ENCODE data around the gene ADAR. TPM values are rescaled to one million over a fixed set of nuclear protein-coding genes. Genes with fewer than 3 reads are reported as not detected.

ADAR gene
- total and polyA plus RNA-seq, 3 experiments from 2014 or later = 157 to 223 (median 223) TPM

DNA sequence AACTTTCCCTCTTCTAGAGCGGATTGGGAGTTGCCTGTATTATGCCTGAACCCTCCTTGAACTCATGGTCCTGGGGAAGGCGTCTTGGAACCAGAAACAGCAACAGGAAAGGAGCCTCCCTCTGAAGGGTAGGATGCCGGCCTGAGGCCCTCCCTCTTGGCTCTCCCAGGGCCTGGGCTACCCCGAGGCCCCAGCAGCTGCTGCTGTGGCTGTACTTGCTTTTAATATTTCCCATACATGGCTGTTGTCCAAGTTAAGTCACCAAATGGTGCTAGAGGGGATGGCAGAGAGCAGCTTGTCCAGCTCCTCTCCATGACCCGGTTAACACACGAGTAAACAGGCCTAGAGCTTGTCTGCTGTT lies 29.9 kb downstream of the ADAR start:
- DNase-seq = no peak
- ChIA-PET CTCF (interaction anchor here (1.5 to 2.6 kb wide), 2 partner anchors 13 to 18 kb away, joined by 3 to 9 read pairs; no protein-coding TSS in a partner anchor), POLR2A (interaction anchor here (0.5 kb wide), 1 partner anchor 257 kb away, joined by 6 read pairs; the partner anchor contains the start of gene AQP10)
- no peaks in the 10 kb centered on the region for H3K4me1 ChIP-seq (ENCODE audit: insufficient read depth, low read length)
- H3K4me3 Mint-ChIP-seq = no peak overlapping the region
- H3K36me3 Mint-ChIP-seq = peaks cover 0 to 49% (median 8%) of the 10 kb centered on the region in 3 donors
- H3K27ac ChIP-seq (ENCODE audit: low read depth, low read length) = no peak overlapping the region
- peaks cover 29% of the 10 kb centered on the region for H3K36me3 ChIP-seq (ENCODE audit: insufficient read depth, low read length)
- H3K9me3 ChIP-seq (ENCODE audit: low read length) = no peaks in the 10 kb centered on the region
- no peak overlapping the region for H3K4me3 ChIP-seq (ENCODE audit: low read length)
- no peaks in the 10 kb centered on the region for H3K27me3 ChIP-seq (ENCODE audit: insufficient read depth, low read length, poor library complexity, severe bottlenecking)
- H3K27ac Mint-ChIP-seq = peak overlapping the region in 2 of 8 donors; percentile 50 to 81
- peaks cover 3 to 4% of the 10 kb centered on the region in 2 donors for H3K27me3 Mint-ChIP-seq
- peaks cover 0 to 5% (median 1%) of the 10 kb centered on the region in 3 donors for H3K4me1 Mint-ChIP-seq
- H3K9me3 Mint-ChIP-seq = no peaks in the 10 kb centered on the region

DNA sequence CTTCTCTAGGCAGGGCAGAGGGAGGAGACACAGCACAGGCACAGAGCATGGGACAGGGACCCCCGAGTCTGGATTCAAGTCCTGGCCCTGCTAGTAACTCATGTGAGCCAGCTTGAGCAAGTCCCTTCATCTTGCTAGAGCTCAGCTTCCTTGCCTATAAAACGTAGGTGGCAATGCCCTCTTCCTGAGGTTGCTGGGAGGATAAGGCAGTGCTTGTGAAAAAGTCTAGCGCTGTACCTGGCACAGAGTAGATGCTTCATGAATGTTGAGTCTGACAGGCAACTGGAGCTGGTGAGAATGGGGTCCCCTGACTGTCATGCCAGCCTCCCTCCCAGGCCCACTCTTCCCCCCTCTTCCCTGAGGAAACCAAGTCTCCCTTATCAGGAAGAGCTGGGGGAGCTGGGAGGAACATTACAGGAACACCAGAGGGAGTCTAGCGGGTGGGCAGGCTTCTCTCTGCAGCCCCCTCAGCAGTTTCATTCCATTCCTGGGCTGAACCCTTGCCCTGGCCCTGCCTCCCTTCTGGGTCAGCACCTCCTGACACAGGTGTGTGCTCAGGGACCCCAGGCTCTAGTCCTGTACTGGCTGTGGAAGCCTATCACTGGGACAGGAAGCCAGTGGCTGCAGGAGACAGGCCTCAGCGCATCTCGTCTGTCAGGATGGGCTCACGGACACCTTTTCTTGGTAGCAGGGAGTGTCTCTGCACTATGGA lies 30.5 kb downstream of the ADAR start:
- Histone ChIP-seq H3K36me3 (ENCODE audit: insufficient read depth, low read length) (peaks cover 23% of the 10 kb centered on the region), H3K4me1 (ENCODE audit: insufficient read depth, low read length) (no peaks in the 10 kb centered on the region), H3K27me3 (ENCODE audit: insufficient read depth, low read length, poor library complexity, severe bottlenecking) (no peaks in the 10 kb centered on the region), H3K9me3 (ENCODE audit: low read length) (no peaks in the 10 kb centered on the region), H3K27ac (ENCODE audit: low read depth, low read length) (no peak overlapping the region), H3K4me3 (ENCODE audit: low read length) (no peak overlapping the region)
- Mint-ChIP-seq H3K9me3 (no peaks in the 10 kb centered on the region), H3K4me3 (no peak overlapping the region), H3K4me1 (peaks cover 0 to 5% (median 1%) of the 10 kb centered on the region in 3 donors), H3K27ac (peak overlapping the region in 1 of 8 donors; percentile 81), H3K27me3 (peaks cover 3 to 4% of the 10 kb centered on the region in 2 donors), H3K36me3 (peaks cover 0 to 44% (median 8%) of the 10 kb centered on the region in 3 donors)
- ChIA-PET CTCF (interaction anchor here (1.5 kb wide), 1 partner anchor 14 kb away, joined by 3 read pairs; no protein-coding TSS in a partner anchor), POLR2A (interaction anchor here (0.5 to 1.1 kb wide), 2 partner anchors 49 to 257 kb away, joined by 4 to 6 read pairs; partner anchors contain the start of gene AQP10)
- DNase-seq = no peak

DNA sequence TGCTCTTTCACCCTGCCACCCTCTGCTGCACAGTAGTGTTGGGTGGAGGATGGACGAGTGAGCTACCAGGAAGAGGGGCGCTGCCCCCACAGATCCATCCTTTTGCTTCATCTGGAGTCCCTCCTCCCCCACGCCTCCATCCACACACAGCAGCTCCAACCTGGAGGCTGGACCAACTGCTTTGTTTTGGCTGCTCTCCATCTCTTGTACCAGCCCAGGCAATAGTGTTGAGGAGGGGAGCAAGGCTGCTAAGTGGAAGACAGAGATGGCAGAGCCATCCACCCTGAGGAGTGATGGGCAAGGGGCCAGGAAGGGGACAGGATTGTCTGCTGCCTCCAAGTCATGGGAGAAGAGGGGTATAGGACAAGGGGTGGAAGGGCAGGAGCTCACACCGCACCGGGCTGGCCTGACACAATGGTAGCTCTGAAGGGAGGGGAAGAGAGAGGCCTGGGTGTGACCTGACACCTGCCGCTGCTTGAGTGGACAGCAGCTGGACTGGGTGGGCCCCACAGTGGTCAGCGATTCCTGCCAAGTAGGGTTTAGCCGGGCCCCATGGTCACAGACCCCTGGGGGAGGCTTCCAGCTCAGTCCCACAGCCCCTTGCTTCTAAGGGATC lies 31.9 kb downstream of the ADAR start:
- Mint-ChIP-seq H3K27ac (peak overlapping the region in 1 of 8 donors; percentile 72), H3K9me3 (peaks cover 0 to 2% (median 0%) of the 10 kb centered on the region in 5 donors), H3K27me3 (peaks cover 6 to 9% of the 10 kb centered on the region in 2 donors), H3K4me1 (peaks cover 0 to 5% (median 1%) of the 10 kb centered on the region in 3 donors), H3K36me3 (peaks cover 0 to 30% (median 6%) of the 10 kb centered on the region in 3 donors), H3K4me3 (no peak overlapping the region)
- Histone ChIP-seq H3K36me3 (ENCODE audit: insufficient read depth, low read length) (peaks cover 15% of the 10 kb centered on the region), H3K4me1 (ENCODE audit: insufficient read depth, low read length) (no peaks in the 10 kb centered on the region), H3K27me3 (ENCODE audit: insufficient read depth, low read length, poor library complexity, severe bottlenecking) (no peaks in the 10 kb centered on the region), H3K27ac (ENCODE audit: low read depth, low read length) (no peak overlapping the region), H3K4me3 (ENCODE audit: low read length) (no peak overlapping the region), H3K9me3 (ENCODE audit: low read length) (no peaks in the 10 kb centered on the region)
- ChIA-PET POLR2A (no interaction called here), CTCF (no interaction called here)
- DNase-seq = no peak

DNA sequence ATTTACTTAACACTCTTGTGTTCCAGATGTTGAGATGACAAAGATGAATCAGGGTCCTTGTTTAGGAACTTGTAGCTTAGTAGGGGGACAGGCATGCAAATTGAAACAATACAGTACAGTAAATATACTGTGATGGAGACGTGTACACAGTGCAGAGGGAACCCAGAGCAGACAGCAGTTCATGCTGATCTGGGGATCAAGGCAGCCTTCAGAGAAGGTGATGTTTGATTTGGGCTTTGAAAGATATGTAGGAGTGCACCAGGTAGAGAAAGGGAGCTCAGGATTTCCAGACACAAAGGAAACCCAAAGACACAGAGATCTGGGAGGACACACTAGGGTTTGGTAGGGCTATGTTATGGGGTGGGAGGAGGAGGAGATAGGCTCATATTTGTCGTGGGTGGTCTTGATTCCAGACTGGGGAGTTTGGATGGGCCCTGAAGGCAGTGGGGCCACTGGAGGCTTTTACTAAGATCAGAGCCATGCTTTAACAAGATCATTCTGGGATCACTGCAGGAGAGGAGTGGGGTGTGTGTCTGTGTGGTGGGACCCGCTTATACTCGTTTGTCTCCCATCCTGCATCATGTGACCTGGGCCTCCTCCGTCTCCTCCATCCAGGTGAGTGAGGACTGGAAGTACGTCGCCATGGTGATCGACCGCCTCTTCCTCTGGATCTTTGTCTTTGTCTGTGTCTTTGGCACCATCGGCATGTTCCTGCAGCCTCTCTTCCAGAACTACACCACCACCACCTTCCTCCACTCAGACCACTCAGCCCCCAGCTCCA lies 32.6 kb downstream of the ADAR start:
- Histone ChIP-seq H3K9me3 (ENCODE audit: low read length) (no peaks in the 10 kb centered on the region), H3K4me1 (ENCODE audit: insufficient read depth, low read length) (no peaks in the 10 kb centered on the region), H3K27ac (ENCODE audit: low read depth, low read length) (no peak overlapping the region), H3K4me3 (ENCODE audit: low read length) (no peak overlapping the region), H3K36me3 (ENCODE audit: insufficient read depth, low read length) (peaks cover 9% of the 10 kb centered on the region), H3K27me3 (ENCODE audit: insufficient read depth, low read length, poor library complexity, severe bottlenecking) (no peaks in the 10 kb centered on the region)
- Mint-ChIP-seq H3K36me3 (peaks cover 0 to 23% (median 4%) of the 10 kb centered on the region in 3 donors), H3K27ac (no peak overlapping the region), H3K4me3 (no peak overlapping the region), H3K9me3 (peaks cover 0 to 2% (median 0%) of the 10 kb centered on the region in 5 donors), H3K27me3 (peaks cover 6 to 11% of the 10 kb centered on the region in 2 donors), H3K4me1 (peaks cover 0 to 5% (median 1%) of the 10 kb centered on the region in 3 donors)
- ChIA-PET POLR2A (no interaction called here), CTCF (interaction anchor here (1.1 to 1.4 kb wide), 2 partner anchors 15 to 16 kb away, joined by 3 read pairs; no protein-coding TSS in a partner anchor)
- DNase-seq = no peak

DNA sequence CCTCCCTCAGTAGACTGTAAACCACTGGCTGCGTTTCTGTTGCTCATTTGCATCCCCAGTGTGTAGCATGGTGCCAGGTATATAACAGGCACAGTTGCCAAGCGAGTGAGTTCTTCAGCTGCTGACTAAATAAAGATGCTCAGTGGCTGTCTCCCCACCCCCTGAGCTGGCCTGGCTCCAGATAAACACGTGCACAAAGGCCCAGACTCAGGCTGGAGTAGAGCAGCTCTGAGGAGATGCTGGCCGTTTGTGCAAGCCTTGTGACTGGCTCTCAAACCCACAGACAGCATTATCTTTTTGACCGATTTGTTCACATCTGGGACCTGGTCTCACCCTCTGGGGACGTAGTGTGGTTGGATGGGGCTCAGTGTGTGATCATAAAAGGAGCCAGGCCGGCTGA lies 33.3 kb downstream of the ADAR start:
- POLR2A ChIA-PET = no interaction called here
- no peaks in the 10 kb centered on the region for H3K4me1 ChIP-seq (ENCODE audit: insufficient read depth, low read length)
- H3K27ac ChIP-seq (ENCODE audit: low read depth, low read length) = no peak overlapping the region
- H3K27ac Mint-ChIP-seq = peak overlapping the region in 1 of 8 donors; percentile 14
- DNase-seq = no peak
- no peaks in the 10 kb centered on the region for H3K27me3 ChIP-seq (ENCODE audit: insufficient read depth, low read length, poor library complexity, severe bottlenecking)
- H3K9me3 ChIP-seq (ENCODE audit: low read length) = no peaks in the 10 kb centered on the region
- peaks cover 0 to 17% (median 4%) of the 10 kb centered on the region in 3 donors for H3K36me3 Mint-ChIP-seq
- H3K9me3 Mint-ChIP-seq = peaks cover 0 to 2% (median 0%) of the 10 kb centered on the region in 5 donors
- CTCF ChIA-PET = interaction anchor here (1.1 to 1.4 kb wide), 2 partner anchors 14 to 15 kb away, joined by 3 read pairs; no protein-coding TSS in a partner anchor
- H3K4me1 Mint-ChIP-seq = peaks cover 0 to 5% (median 1%) of the 10 kb centered on the region in 3 donors
- H3K4me3 Mint-ChIP-seq = no peak overlapping the region
- H3K36me3 ChIP-seq (ENCODE audit: insufficient read depth, low read length) = peaks cover 4% of the 10 kb centered on the region
- H3K27me3 Mint-ChIP-seq = peaks cover 6 to 15% of the 10 kb centered on the region in 2 donors
- H3K4me3 ChIP-seq (ENCODE audit: low read length) = no peak overlapping the region

DNA sequence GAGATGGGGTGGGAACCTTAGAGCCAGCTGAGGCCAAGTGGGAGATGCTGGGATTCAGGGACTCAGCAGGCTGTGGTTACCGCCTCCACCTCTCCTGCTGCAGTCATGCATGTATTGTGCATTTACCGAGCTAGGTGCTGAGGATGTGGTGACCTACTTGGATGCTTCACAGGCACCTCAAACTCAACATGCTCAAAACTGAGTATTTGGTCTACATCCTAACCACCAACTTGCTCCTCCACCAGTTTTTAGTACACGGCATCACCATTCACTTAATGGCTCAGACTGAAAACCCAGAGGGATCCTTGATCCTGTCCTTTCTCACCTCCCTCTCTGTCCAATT lies 34.8 kb downstream of the ADAR start:
- no peaks in the 10 kb centered on the region for H3K4me1 ChIP-seq (ENCODE audit: insufficient read depth, low read length)
- POLR2A ChIA-PET = no interaction called here
- H3K27me3 Mint-ChIP-seq = peaks cover 8 to 21% of the 10 kb centered on the region in 2 donors
- no peak for DNase-seq
- CTCF ChIA-PET = interaction anchor here (0.7 kb wide), 1 partner anchor 9 kb away, joined by 3 read pairs; no protein-coding TSS in a partner anchor
- no peaks in the 10 kb centered on the region for H3K36me3 ChIP-seq (ENCODE audit: insufficient read depth, low read length)
- H3K9me3 ChIP-seq (ENCODE audit: low read length) = no peaks in the 10 kb centered on the region
- H3K4me3 ChIP-seq (ENCODE audit: low read length) = no peak overlapping the region
- H3K36me3 Mint-ChIP-seq = peaks cover 0 to 2% (median 0%) of the 10 kb centered on the region in 3 donors
- peaks cover 0 to 2% (median 0%) of the 10 kb centered on the region in 5 donors for H3K9me3 Mint-ChIP-seq
- H3K4me1 Mint-ChIP-seq = peaks cover 0 to 1% (median under 1%) of the 10 kb centered on the region in 3 donors
- peaks cover 9% of the 10 kb centered on the region for H3K27me3 ChIP-seq (ENCODE audit: insufficient read depth, low read length, poor library complexity, severe bottlenecking)
- H3K4me3 Mint-ChIP-seq = no peak overlapping the region
- no peak overlapping the region for H3K27ac Mint-ChIP-seq
- no peak overlapping the region for H3K27ac ChIP-seq (ENCODE audit: low read depth, low read length)

DNA sequence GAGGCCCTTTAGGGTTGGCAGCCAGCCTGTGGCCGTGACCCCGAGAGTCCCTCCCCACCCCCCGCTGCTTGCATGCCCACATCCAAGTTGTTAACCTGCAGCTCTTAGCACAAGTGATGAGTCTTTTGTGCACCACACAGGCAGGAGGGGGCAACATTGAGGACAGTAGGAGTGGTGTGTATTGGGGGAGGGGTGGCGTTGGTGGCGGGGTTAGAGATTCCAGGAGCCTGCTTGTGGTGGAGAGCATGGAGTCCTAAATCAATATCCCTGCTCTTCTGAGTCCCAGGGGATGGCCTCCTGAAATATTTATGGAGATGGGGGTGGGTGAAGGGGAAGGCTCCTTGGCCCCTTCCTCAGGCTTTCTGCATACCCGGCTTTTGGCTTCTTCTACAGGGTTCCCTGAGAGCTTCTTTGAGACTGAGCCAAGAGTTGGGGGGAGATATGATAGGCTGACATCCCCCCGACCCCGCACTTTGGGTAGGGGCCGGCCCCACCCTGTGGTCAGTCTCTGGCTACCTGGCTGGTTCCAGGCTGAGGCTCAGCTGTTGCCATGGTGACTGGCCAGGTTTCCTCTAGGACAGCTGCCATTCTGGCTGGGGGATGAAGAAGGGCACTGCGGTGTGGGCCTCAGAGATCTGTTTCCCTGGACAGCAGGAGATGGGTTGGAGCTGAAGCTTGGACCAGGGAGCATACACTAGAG lies 35.4 kb downstream of the ADAR start:
- H3K27ac ChIP-seq (ENCODE audit: low read depth, low read length) = no peak overlapping the region
- POLR2A ChIA-PET = no interaction called here
- peaks cover 12% of the 10 kb centered on the region for H3K27me3 ChIP-seq (ENCODE audit: insufficient read depth, low read length, poor library complexity, severe bottlenecking)
- H3K36me3 ChIP-seq (ENCODE audit: insufficient read depth, low read length) = no peaks in the 10 kb centered on the region
- DNase-seq = no peak
- H3K9me3 ChIP-seq (ENCODE audit: low read length) = no peaks in the 10 kb centered on the region
- H3K4me1 ChIP-seq (ENCODE audit: insufficient read depth, low read length) = peaks cover 2% of the 10 kb centered on the region
- peaks cover 0 to 2% (median 0%) of the 10 kb centered on the region in 5 donors for H3K9me3 Mint-ChIP-seq
- H3K27me3 Mint-ChIP-seq = peaks cover 8 to 25% of the 10 kb centered on the region in 2 donors
- H3K36me3 Mint-ChIP-seq = no peaks in the 10 kb centered on the region
- H3K4me3 Mint-ChIP-seq = no peak overlapping the region
- H3K27ac Mint-ChIP-seq = no peak overlapping the region
- peaks cover 1 to 4% (median 3%) of the 10 kb centered on the region in 3 donors for H3K4me1 Mint-ChIP-seq
- CTCF ChIA-PET = no interaction called here
- no peak overlapping the region for H3K4me3 ChIP-seq (ENCODE audit: low read length)
